Osteocyte (in vitro differentiated cells): ENCODE results near the gene GSTP1. TPM values are rescaled to one million over a fixed set of nuclear protein-coding genes. Genes with fewer than 3 reads are reported as not detected.

Experiments
- DNase-seq: peaks from one replicate; pipeline ENCODE4 v3.0.0; 2021; ENCODE audit warnings: mixed read lengths; ENCODE audit not compliant: unreplicated experiment; ENCODE audit errors: extremely low spot score
- H3K27ac Mint-ChIP-seq: one replicate; pipeline ENCODE4 v1.8.0; 2021; ENCODE audit warnings: mild to moderate bottlenecking, mixed read lengths; ENCODE audit not compliant: unreplicated experiment
- H3K27me3 Mint-ChIP-seq: one replicate; pipeline ENCODE4 v1.8.0; 2021; ENCODE audit warnings: mixed read lengths; ENCODE audit not compliant: unreplicated experiment
- H3K36me3 Mint-ChIP-seq: one replicate; pipeline ENCODE4 v1.8.0; 2021; ENCODE audit warnings: mixed read lengths; ENCODE audit not compliant: unreplicated experiment
- H3K4me1 Mint-ChIP-seq: one replicate; pipeline ENCODE4 v1.8.0; 2021; ENCODE audit warnings: mixed read lengths; ENCODE audit not compliant: unreplicated experiment
- H3K4me3 Mint-ChIP-seq: one replicate; pipeline ENCODE4 v1.8.0; 2021; ENCODE audit warnings: mild to moderate bottlenecking, moderate library complexity, mixed read lengths; ENCODE audit not compliant: unreplicated experiment
- H3K9me3 Mint-ChIP-seq: one replicate; pipeline ENCODE4 v1.8.0; 2021; ENCODE audit warnings: mixed read lengths; ENCODE audit not compliant: unreplicated experiment
- CTCF ChIP-seq: fragments of 200-600 bp; sonication (generic); IDR thresholded peaks from 2 replicates; pipeline ENCODE4 v1.5.0; 2021; ENCODE audit warnings: antibody characterized with exemption, mild to moderate bottlenecking, moderate library complexity
- total RNA-seq: library from RNA; stranded (reverse); gene quantifications from 2 replicates; pipeline ENCODE4 v1.2.1, GENCODE V29; 2021

Gene GSTP1
- total RNA-seq, 1 donor from 2014 or later = 544 TPM

DNA sequence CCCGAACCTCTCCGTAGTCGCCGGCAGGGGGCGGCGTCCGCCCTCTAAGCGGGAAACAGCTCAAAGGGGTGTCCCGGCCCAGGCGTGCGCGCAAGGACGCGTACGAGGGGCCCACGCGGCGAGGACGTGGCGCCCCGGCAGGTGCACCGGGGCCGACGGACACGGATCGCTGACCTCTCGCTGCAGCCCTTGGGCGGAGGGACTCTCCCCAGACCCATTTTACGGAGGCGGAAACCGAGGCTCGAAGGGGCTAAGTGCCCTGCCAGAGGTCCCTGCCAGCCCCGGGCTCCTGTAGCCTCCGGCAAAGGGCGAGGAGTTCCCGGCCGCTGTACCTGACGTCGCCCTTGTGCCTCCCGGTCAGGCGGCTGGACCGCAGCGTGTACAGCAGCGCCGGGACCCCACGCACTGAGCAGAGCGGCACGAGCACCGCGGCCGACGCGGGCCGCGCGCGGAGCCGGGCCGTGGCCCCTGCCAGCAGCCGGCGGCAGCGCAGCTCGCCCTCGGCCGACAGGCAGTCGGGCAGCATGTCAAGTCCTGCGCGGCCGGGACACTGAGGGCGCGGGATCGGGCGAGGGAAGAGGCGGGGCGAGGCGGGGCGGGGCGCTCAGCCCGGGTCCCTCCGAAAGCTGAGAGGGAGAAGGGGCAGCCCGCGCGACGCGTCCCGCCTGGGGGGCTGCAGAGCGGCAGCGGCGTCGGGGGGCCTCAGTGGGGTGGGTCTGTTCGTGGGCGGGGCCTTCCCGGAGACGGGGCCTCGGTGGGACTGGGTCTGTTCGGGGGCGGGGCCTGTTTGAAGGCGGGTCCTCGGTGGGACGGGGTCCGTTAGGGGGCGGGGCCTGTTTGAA, 46.0 kb downstream of the GSTP1 start, which contains the start of gene NUDT8:
NUDT8 (minus strand) TSS at position 552 of the 842 bp plus-strand sequence; CDS start at position 526, 26 bp downstream.
- peak; percentile 95 for TF ChIP-seq CTCF
- Mint-ChIP-seq H3K36me3 (no peaks in the 10 kb centered on the region), H3K27ac (peak within 1 kb of the TSS; percentile 78), H3K4me1 (peaks cover 6% of the 10 kb centered on the region), H3K27me3 (no peaks in the 10 kb centered on the region), H3K4me3 (peak within 1 kb of the TSS; percentile 76), H3K9me3 (no peaks in the 10 kb centered on the region)
- peak; percentile 94 for DNase-seq

GRCh38 chr11:67630228-67630942, 46.8 kb downstream of the GSTP1 start:
- Mint-ChIP-seq H3K27me3 (no peaks in the 10 kb centered on the region), H3K4me1 (peaks cover 6% of the 10 kb centered on the region), H3K9me3 (no peaks in the 10 kb centered on the region), H3K4me3 (peak overlapping the region; percentile 76), H3K36me3 (no peaks in the 10 kb centered on the region), H3K27ac (peak overlapping the region; percentile 78)
- peak; percentile 99 for DNase-seq
- peak; percentile 78 for TF ChIP-seq CTCF

DNA sequence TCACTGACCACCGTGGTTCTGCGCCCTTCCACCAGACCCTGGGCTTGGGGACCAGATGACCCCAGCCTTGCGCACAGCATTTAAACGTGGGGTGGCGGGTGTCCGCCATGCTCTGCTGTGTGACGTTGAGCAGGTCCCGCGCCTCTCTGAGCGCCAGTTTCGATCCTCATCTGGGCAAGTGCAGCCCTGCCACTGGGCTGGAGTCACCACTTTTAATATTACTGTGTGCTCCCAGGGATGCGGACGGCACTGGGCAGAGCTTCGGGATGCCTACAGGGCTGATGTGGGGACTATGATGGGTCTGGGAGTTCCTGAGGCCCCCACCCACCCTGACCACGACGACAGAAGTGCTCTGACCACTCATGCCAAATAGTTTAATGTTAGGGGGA, 47.3 kb downstream of the GSTP1 start:
- Mint-ChIP-seq H3K4me1 (peaks cover 6% of the 10 kb centered on the region), H3K27ac (peak overlapping the region; percentile 78), H3K4me3 (peak overlapping the region; percentile 76), H3K9me3 (no peaks in the 10 kb centered on the region), H3K36me3 (no peaks in the 10 kb centered on the region), H3K27me3 (no peaks in the 10 kb centered on the region)
- TF ChIP-seq CTCF = no peak
- DNase-seq = no peak

DNA sequence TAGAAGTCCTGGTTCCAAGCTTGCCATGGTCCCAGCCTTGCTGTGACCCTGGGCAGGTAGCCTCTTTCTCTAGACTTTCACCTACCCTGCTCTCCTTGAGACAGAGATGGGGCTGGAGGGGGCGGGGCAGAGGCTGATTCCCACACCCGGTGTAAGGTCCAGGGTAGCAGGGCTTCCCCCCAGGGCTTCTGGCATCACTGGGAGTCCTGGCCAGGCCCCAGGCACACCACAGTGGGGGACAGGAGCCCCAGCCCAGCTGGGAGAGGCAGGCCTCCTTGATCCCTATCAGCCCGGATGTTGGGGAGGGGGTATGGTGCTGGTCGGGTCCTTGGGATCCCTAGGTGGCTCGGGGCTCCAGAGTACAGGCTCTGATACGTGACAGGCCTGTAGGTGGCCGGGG, 47.8 kb downstream of the GSTP1 start:
- Mint-ChIP-seq H3K36me3 (no peaks in the 10 kb centered on the region), H3K4me3 (peak overlapping the region; percentile 76), H3K4me1 (peaks cover 6% of the 10 kb centered on the region), H3K27me3 (no peaks in the 10 kb centered on the region), H3K27ac (no peak overlapping the region), H3K9me3 (no peaks in the 10 kb centered on the region)
- no peak for TF ChIP-seq CTCF
- DNase-seq = no peak

- no peaks in the 10 kb centered on the region for H3K27me3 Mint-ChIP-seq
- no peak for DNase-seq
- peaks cover 6% of the 10 kb centered on the region for H3K4me1 Mint-ChIP-seq
- no peaks in the 10 kb centered on the region for H3K36me3 Mint-ChIP-seq
- no peak overlapping the region for H3K27ac Mint-ChIP-seq
- H3K4me3 Mint-ChIP-seq = no peak overlapping the region
- no peak for TF ChIP-seq CTCF
- no peaks in the 10 kb centered on the region for H3K9me3 Mint-ChIP-seq
Measured at GRCh38 chr11:67631853-67632174, 48.2 kb downstream of the GSTP1 start.
